Activated CD8-positive, alpha-beta memory T cell treated with anti-CD3 and anti-CD28 coated beads, Interleukin-2, amount 50 U/mL, for 24 hours (primary cell): Measurements from ENCODE around the gene ZSWIM6.
A peak's percentile ranks its signal among the peaks of the same experiment; 100 is the strongest.
"Not testable (repeated sequence)": the region's sequence is repeated elsewhere in the genome, so short reads cannot be mapped to it uniquely, and the experiment has no call there.

Source experiments
- DNase-seq: peaks from one replicate; pipeline ENCODE4 v3.0.0-alpha.2; 2020; ENCODE audit errors: extremely low read depth

Gene ZSWIM6

GRCh38 chr5:61407706-61408270 lies 75.7 kb downstream of the ZSWIM6 start:
- DNase-seq = no peak

- peak; percentile 96 for DNase-seq
These were observed 76.6 kb downstream of the ZSWIM6 start for GRCh38 chr5:61408476-61409168.

GRCh38 chr5:61409568-61409967 lies 77.5 kb downstream of the ZSWIM6 start:
- DNase-seq = no peak

- DNase-seq = no peak
These were observed 78.8 kb downstream of the ZSWIM6 start for GRCh38 chr5:61410811-61411210.

- DNase-seq = no peak
These were observed 80.3 kb downstream of the ZSWIM6 start for GRCh38 chr5:61412361-61412760.

GRCh38 chr5:61413205-61413604 lies 81.1 kb downstream of the ZSWIM6 start:
- DNase-seq = not testable (repeated sequence)

GRCh38 chr5:61414806-61415205 lies 82.7 kb downstream of the ZSWIM6 start:
- DNase-seq = no peak

- DNase-seq = no peak
These were observed 84.0 kb downstream of the ZSWIM6 start for GRCh38 chr5:61416010-61416409.

- no peak for DNase-seq
These were observed 84.4 kb downstream of the ZSWIM6 start for GRCh38 chr5:61416420-61416819.

GRCh38 chr5:61417340-61417739 lies 85.3 kb downstream of the ZSWIM6 start:
- no peak for DNase-seq

GRCh38 chr5:61417851-61418250 lies 85.8 kb downstream of the ZSWIM6 start:
- no peak for DNase-seq

- DNase-seq = no peak
These were observed 87.0 kb downstream of the ZSWIM6 start for GRCh38 chr5:61419106-61419505.

- DNase-seq = no peak
These were observed 88.0 kb downstream of the ZSWIM6 start for GRCh38 chr5:61420016-61420415.

- DNase-seq = not testable (repeated sequence)
These were observed 89.2 kb downstream of the ZSWIM6 start for GRCh38 chr5:61421262-61421661.

GRCh38 chr5:61423487-61424145 lies 91.6 kb downstream of the ZSWIM6 start:
- DNase-seq = no peak

- no peak for DNase-seq
These were observed 93.9 kb downstream of the ZSWIM6 start for GRCh38 chr5:61425918-61426317.

- DNase-seq = no peak
These were observed 97.8 kb downstream of the ZSWIM6 start for GRCh38 chr5:61429906-61430305.

- no peak for DNase-seq
These were observed 100.0 kb downstream of the ZSWIM6 start for GRCh38 chr5:61431923-61432620.

- DNase-seq = no peak
These were observed 103.3 kb downstream of the ZSWIM6 start for GRCh38 chr5:61435368-61435767.

- no peak for DNase-seq
These were observed 106.4 kb downstream of the ZSWIM6 start for GRCh38 chr5:61438298-61438970.

- DNase-seq = no peak
These were observed 108.0 kb downstream of the ZSWIM6 start for GRCh38 chr5:61440086-61440485.

GRCh38 chr5:61440596-61440995 lies 108.5 kb downstream of the ZSWIM6 start:
- DNase-seq = no peak
